ENCODE measurements around the gene CD300A.

CD300A gene

GRCh38 chr17:74472890-74473289 lies 6.5 kb downstream of the CD300A start:
- Histone ChIP-seq H3K36me3 (replicated peaks in 1 of 2; ENCODE audit: control insufficient read depth in 2 of 2, insufficient read depth in 2 of 2, low read length in 2 of 2) (no peaks in the 10 kb centered on the region), H2AFZ (ENCODE audit: low read length) (no peak overlapping the region), H2AK5ac (ENCODE audit: low read depth, low read length) (no peak overlapping the region), H4K8ac (ENCODE audit: low read depth, low read length) (no peak overlapping the region), H3K23ac (ENCODE audit: low read depth, low read length, poor library complexity) (no peak overlapping the region), H3K4ac (ENCODE audit: low read length) (no peak overlapping the region), H2BK120ac (ENCODE audit: low read depth, low read length) (no peak overlapping the region), H3K4me1 (ENCODE audit: control insufficient read depth in 2 of 2, insufficient read depth in 1 of 2, low read depth in 1 of 2, low read length in 2 of 2) (no peaks in the 10 kb centered on the region), H3K27me3 (ENCODE audit: control insufficient read depth in 3 of 3, insufficient read depth in 3 of 3, low read depth in 1 of 3, low read length in 3 of 3) (peaks cover 0 to 4% (median 0%) of the 10 kb centered on the region in 3 experiments), H4K91ac (ENCODE audit: low read depth, low read length, poor library complexity) (no peak overlapping the region), H3K9ac (ENCODE audit: low read depth, low read length, poor library complexity) (no peak overlapping the region), H3K9me3 (replicated peaks in 1 of 2; ENCODE audit: control insufficient read depth in 2 of 2, insufficient read depth in 1 of 2, low read depth in 1 of 2, low read length in 2 of 2) (peaks cover 2 to 10% of the 10 kb centered on the region in 2 donors), H3K79me1 (ENCODE audit: low read depth, low read length) (no peaks in the 10 kb centered on the region), H2BK12ac (ENCODE audit: low read length) (no peak overlapping the region), H2BK15ac (ENCODE audit: low read length) (no peak overlapping the region), H3K14ac (ENCODE audit: low read length) (no peak overlapping the region), H3K4me3 (ENCODE audit: low read length in 2 of 2) (no peak overlapping the region), H3K27ac (replicated peaks; ENCODE audit: low read length) (no peak overlapping the region), H3K18ac (ENCODE audit: low read length) (no peak overlapping the region), H2BK5ac (ENCODE audit: low read length) (no peak overlapping the region), H3K4me2 (ENCODE audit: insufficient read depth, low read length, poor library complexity, severe bottlenecking) (no peak overlapping the region)
- WGBS, 2 donors (ENCODE audit: extremely low coverage in 2 of 2, insufficient read length in 2 of 2, insufficient replicate concordance in 1 of 2): no CpG with 5 or more reads among the region's 4 CpGs
- no peak for DNase-seq (ENCODE audit: low spot score)

- H3K14ac ChIP-seq (ENCODE audit: low read length): no peak overlapping the region
- no peak overlapping the region for H4K91ac ChIP-seq (ENCODE audit: low read depth, low read length, poor library complexity)
- no peak overlapping the region for H2BK120ac ChIP-seq (ENCODE audit: low read depth, low read length)
- no peak for DNase-seq (ENCODE audit: low spot score)
- no peak overlapping the region for H4K8ac ChIP-seq (ENCODE audit: low read depth, low read length)
- H3K23ac ChIP-seq (ENCODE audit: low read depth, low read length, poor library complexity): no peak overlapping the region
- no peak overlapping the region for H3K4ac ChIP-seq (ENCODE audit: low read length)
- no peak overlapping the region for H2BK12ac ChIP-seq (ENCODE audit: low read length)
- H3K9ac ChIP-seq (ENCODE audit: low read depth, low read length, poor library complexity): no peak overlapping the region
- no peak overlapping the region for H3K4me3 ChIP-seq (ENCODE audit: low read length in 2 of 2)
- peaks cover 2 to 10% of the 10 kb centered on the region in 2 donors for H3K9me3 ChIP-seq (replicated peaks in 1 of 2; ENCODE audit: control insufficient read depth in 2 of 2, insufficient read depth in 1 of 2, low read depth in 1 of 2, low read length in 2 of 2)
- no peaks in the 10 kb centered on the region for H3K79me1 ChIP-seq (ENCODE audit: low read depth, low read length)
- no peak overlapping the region for H3K4me2 ChIP-seq (ENCODE audit: insufficient read depth, low read length, poor library complexity, severe bottlenecking)
- H2BK15ac ChIP-seq (ENCODE audit: low read length): no peak overlapping the region
- H3K27me3 ChIP-seq (ENCODE audit: control insufficient read depth in 3 of 3, insufficient read depth in 3 of 3, low read depth in 1 of 3, low read length in 3 of 3): peaks cover 0 to 4% (median 0%) of the 10 kb centered on the region in 3 experiments
- H3K4me1 ChIP-seq (ENCODE audit: control insufficient read depth in 2 of 2, insufficient read depth in 1 of 2, low read depth in 1 of 2, low read length in 2 of 2): no peaks in the 10 kb centered on the region
- H2AFZ ChIP-seq (ENCODE audit: low read length): no peak overlapping the region
- no peak overlapping the region for H2BK5ac ChIP-seq (ENCODE audit: low read length)
- H2AK5ac ChIP-seq (ENCODE audit: low read depth, low read length): no peak overlapping the region
- H3K27ac ChIP-seq (replicated peaks; ENCODE audit: low read length): no peak overlapping the region
- WGBS, 2 donors (ENCODE audit: extremely low coverage in 2 of 2, insufficient read length in 2 of 2, insufficient replicate concordance in 1 of 2): no CpG with 5 or more reads among the region's 8 CpGs
- H3K18ac ChIP-seq (ENCODE audit: low read length): peak overlapping the region; percentile 77
- H3K36me3 ChIP-seq (replicated peaks in 1 of 2; ENCODE audit: control insufficient read depth in 2 of 2, insufficient read depth in 2 of 2, low read length in 2 of 2): no peaks in the 10 kb centered on the region
Measured at GRCh38 chr17:74473294-74473693, 6.9 kb downstream of the CD300A start.

DNA sequence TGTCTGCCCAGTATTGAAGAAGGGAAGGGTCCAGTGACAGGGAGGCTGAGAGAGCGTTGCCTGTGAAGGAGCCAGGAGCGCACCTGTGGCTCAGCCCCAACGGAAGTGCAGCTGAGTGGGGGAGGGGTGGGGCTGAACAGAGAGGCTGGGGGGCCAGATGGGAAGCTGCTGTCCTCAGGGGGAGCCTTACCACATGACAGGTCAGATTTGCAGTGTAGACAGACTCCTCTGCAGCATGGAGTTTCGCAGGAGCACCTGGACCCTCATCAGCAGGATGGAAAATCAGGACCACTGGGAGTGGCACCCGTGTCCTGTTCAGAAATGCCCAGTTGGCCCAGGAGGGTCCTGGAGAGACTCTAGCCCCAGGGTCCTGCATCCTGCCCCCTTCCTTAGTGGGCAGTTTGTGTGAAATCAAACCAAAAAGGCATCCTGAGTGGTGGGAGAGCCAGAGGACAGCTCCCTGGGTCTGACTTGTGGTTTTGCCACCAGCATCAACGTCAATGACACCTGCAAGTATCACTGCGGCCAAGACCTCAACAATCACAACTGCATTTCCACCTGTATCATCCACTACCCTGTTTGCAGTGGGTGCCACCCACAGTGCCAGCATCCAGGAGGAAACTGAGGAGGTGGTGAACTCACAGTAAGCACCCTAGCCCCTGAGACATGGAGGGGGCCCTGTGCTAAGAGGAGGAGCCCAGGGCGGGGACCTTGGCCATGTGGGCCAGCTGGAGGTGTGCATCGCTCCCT lies 7.8 kb downstream of the CD300A start:
- Histone ChIP-seq H3K27ac (replicated peaks; ENCODE audit: low read length) (no peak overlapping the region), H3K36me3 (replicated peaks in 1 of 2; ENCODE audit: control insufficient read depth in 2 of 2, insufficient read depth in 2 of 2, low read length in 2 of 2) (no peaks in the 10 kb centered on the region), H3K4me1 (ENCODE audit: control insufficient read depth in 2 of 2, insufficient read depth in 1 of 2, low read depth in 1 of 2, low read length in 2 of 2) (no peaks in the 10 kb centered on the region), H3K27me3 (ENCODE audit: control insufficient read depth in 3 of 3, insufficient read depth in 3 of 3, low read depth in 1 of 3, low read length in 3 of 3) (peaks cover 0 to 4% (median 0%) of the 10 kb centered on the region in 3 experiments), H2BK5ac (ENCODE audit: low read length) (no peak overlapping the region), H3K4me3 (ENCODE audit: low read length in 2 of 2) (no peak overlapping the region), H2BK15ac (ENCODE audit: low read length) (no peak overlapping the region), H2BK120ac (ENCODE audit: low read depth, low read length) (no peak overlapping the region), H3K18ac (ENCODE audit: low read length) (no peak overlapping the region), H3K9me3 (replicated peaks in 1 of 2; ENCODE audit: control insufficient read depth in 2 of 2, insufficient read depth in 1 of 2, low read depth in 1 of 2, low read length in 2 of 2) (peaks cover 2 to 10% of the 10 kb centered on the region in 2 donors), H4K91ac (ENCODE audit: low read depth, low read length, poor library complexity) (no peak overlapping the region), H3K23ac (ENCODE audit: low read depth, low read length, poor library complexity) (no peak overlapping the region), H3K4me2 (ENCODE audit: insufficient read depth, low read length, poor library complexity, severe bottlenecking) (no peak overlapping the region), H2BK12ac (ENCODE audit: low read length) (no peak overlapping the region), H3K9ac (ENCODE audit: low read depth, low read length, poor library complexity) (no peak overlapping the region), H3K4ac (ENCODE audit: low read length) (no peak overlapping the region), H3K79me1 (ENCODE audit: low read depth, low read length) (no peaks in the 10 kb centered on the region), H3K14ac (ENCODE audit: low read length) (no peak overlapping the region), H4K8ac (ENCODE audit: low read depth, low read length) (no peak overlapping the region), H2AFZ (ENCODE audit: low read length) (no peak overlapping the region), H2AK5ac (ENCODE audit: low read depth, low read length) (no peak overlapping the region)
- no CpG with 5 or more reads among the region's 9 CpGs for WGBS, 2 donors (ENCODE audit: extremely low coverage in 2 of 2, insufficient read length in 2 of 2, insufficient replicate concordance in 1 of 2)
- DNase-seq (ENCODE audit: low spot score): no peak

DNA sequence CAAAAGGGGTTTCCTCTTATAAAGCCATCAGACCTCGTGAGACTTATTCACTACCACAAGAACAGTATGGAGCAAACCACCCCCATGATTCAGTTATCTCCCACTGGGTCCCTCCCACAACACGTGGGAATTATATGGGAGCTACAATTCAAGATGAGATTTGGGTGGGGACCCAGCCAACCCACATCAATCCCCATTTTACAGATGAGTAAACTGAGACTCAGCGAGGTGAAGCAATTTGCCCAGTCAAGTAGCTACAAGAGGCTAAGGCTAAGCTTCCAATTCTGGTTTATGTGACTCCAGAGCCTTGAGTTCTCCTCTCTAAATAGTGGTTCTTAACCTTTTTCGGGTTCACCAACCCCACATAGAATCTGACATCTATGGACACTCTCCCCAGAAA lies 8.8 kb downstream of the CD300A start:
- Histone ChIP-seq H3K9me3 (replicated peaks in 1 of 2; ENCODE audit: control insufficient read depth in 2 of 2, insufficient read depth in 1 of 2, low read depth in 1 of 2, low read length in 2 of 2) (peaks cover 2 to 10% of the 10 kb centered on the region in 2 donors), H2BK5ac (ENCODE audit: low read length) (no peak overlapping the region), H2AK5ac (ENCODE audit: low read depth, low read length) (no peak overlapping the region), H2BK120ac (ENCODE audit: low read depth, low read length) (no peak overlapping the region), H3K18ac (ENCODE audit: low read length) (no peak overlapping the region), H4K91ac (ENCODE audit: low read depth, low read length, poor library complexity) (no peak overlapping the region), H3K14ac (ENCODE audit: low read length) (no peak overlapping the region), H3K4me3 (ENCODE audit: low read length in 2 of 2) (no peak overlapping the region), H4K8ac (ENCODE audit: low read depth, low read length) (no peak overlapping the region), H3K36me3 (replicated peaks in 1 of 2; ENCODE audit: control insufficient read depth in 2 of 2, insufficient read depth in 2 of 2, low read length in 2 of 2) (no peaks in the 10 kb centered on the region), H3K27ac (replicated peaks; ENCODE audit: low read length) (no peak overlapping the region), H3K27me3 (ENCODE audit: control insufficient read depth in 3 of 3, insufficient read depth in 3 of 3, low read depth in 1 of 3, low read length in 3 of 3) (peaks cover 0 to 4% (median 0%) of the 10 kb centered on the region in 3 experiments), H2BK15ac (ENCODE audit: low read length) (no peak overlapping the region), H3K4me2 (ENCODE audit: insufficient read depth, low read length, poor library complexity, severe bottlenecking) (no peak overlapping the region), H2BK12ac (ENCODE audit: low read length) (no peak overlapping the region), H3K23ac (ENCODE audit: low read depth, low read length, poor library complexity) (no peak overlapping the region), H3K9ac (ENCODE audit: low read depth, low read length, poor library complexity) (no peak overlapping the region), H3K79me1 (ENCODE audit: low read depth, low read length) (no peaks in the 10 kb centered on the region), H3K4me1 (ENCODE audit: control insufficient read depth in 2 of 2, insufficient read depth in 1 of 2, low read depth in 1 of 2, low read length in 2 of 2) (no peaks in the 10 kb centered on the region), H2AFZ (ENCODE audit: low read length) (no peak overlapping the region), H3K4ac (ENCODE audit: low read length) (no peak overlapping the region)
- no CpG with 5 or more reads among the region's 4 CpGs for WGBS, 2 donors (ENCODE audit: extremely low coverage in 2 of 2, insufficient read length in 2 of 2, insufficient replicate concordance in 1 of 2)
- no peak for DNase-seq (ENCODE audit: low spot score)
